NK-92 (cell line): Measurements from ENCODE around the gene TFCP2.
A peak's percentile ranks its signal among the peaks of the same experiment; 100 is the strongest.
"Not testable (repeated sequence)": the region's sequence is repeated elsewhere in the genome, so short reads cannot be mapped to it uniquely, and the experiment has no call there.

Experiments used
- DNase-seq: peaks from one replicate; lab custom pipeline; 2025; ENCODE audit not compliant: unreplicated experiment; lab: John Stamatoyannopoulos, UW

TFCP2 gene, protein sequence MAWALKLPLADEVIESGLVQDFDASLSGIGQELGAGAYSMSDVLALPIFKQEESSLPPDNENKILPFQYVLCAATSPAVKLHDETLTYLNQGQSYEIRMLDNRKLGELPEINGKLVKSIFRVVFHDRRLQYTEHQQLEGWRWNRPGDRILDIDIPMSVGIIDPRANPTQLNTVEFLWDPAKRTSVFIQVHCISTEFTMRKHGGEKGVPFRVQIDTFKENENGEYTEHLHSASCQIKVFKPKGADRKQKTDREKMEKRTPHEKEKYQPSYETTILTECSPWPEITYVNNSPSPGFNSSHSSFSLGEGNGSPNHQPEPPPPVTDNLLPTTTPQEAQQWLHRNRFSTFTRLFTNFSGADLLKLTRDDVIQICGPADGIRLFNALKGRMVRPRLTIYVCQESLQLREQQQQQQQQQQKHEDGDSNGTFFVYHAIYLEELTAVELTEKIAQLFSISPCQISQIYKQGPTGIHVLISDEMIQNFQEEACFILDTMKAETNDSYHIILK

DNA sequence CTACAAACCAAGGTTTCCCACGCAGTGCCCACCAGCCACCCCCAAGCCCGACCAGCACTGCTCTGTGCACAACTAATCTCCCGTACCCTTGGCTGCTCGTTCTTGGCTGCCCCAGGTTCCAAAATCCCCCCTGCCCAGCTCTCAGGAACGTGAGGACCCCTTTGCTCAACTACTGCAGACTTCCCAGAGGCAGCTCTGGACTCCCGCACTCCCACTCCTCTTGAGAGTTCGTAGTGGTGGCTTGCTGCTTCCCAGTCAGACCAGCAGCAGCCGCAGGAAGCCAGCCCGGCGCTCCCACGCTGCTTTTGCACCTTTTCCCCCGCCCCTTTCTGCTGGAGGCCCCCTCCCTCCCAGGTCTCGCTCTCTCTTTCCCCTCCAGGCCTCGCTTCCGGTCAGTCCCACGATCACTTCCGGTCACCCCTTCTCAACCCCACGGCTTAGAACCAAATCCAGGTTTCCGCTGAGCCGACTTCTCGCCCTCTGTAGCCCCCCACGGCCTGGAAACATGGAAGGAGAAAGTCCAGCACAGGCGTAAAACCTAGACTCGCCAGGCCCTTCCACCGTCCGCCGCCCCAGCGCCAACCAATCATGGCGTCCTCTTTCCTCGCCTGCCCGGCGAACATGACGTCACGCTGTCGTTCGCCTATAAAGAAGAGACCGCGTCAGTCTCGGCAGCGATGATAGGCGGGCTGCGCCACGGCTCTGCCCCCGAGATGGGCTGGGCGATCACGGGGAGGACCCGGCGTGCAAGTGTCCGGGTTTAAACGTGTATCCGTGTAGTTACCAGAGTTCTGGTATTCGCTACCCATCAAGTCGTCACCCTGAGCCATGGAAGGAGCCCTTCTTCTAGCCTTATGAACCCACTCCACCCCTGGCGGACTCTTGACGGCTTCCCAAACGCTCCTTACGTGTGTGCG, at the start of gene TFCP2:
TFCP2 (minus strand) TSS at position 621 of the 917 bp plus-strand sequence. CDS start 713 bp downstream, outside the sequence.
- DNase-seq: peak; percentile 54

DNA sequence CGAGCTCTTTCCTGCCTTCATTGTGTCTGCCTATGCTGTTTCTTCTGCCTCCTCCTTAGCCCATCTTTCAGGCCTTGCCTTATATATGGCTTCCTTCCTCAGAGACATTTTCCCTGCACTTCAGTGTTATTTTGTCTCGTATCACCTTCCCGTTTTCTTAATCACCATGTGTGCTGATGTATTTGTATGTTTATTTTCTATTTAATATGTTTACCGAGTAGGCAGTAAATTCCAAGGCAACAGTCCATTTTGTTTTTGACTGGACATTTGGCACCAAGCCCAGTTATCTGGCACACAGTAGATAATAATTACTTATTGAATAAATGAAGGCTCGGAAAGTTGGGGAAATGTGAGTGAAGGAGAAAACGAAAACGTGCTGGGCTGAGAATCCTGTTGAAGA, 49.5 kb upstream of the TFCP2 start:
- no peak for DNase-seq

DNA sequence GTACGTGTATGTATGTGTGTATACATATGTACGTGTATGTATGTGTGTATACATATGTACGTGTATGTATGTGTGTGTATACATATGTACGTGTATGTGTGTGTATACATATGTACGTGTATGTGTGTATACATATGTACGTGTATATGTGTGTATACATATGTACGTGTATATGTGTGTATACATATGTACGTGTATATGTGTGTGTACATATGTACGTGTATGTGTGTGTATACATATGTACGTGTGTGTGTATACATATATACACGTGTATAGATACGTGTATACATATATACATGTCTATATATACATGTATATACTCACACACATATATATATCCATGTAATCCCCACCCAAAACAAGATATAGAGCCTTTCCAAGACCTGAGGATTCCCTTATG, 46.9 kb upstream of the TFCP2 start:
- DNase-seq: not testable (repeated sequence)

DNA sequence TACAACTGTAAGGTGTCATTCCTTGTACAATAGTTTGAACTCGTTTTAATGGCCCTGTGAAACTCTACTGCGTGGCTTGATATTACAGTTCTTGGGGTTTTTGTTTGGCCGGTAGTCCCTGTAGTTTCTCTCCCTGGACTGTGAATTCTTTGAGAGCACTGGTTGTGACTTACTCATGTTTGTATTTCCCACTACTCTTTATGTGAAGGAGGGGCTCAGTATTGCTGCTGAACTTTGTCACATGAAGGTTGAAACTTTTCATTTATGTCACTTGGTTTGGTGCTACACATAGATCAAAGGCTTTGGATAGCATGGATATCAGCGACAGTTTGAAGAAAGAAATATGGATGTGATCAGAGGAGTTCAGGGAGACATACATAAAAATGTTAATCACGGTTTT, 46.4 kb upstream of the TFCP2 start:
- DNase-seq: no peak

DNA sequence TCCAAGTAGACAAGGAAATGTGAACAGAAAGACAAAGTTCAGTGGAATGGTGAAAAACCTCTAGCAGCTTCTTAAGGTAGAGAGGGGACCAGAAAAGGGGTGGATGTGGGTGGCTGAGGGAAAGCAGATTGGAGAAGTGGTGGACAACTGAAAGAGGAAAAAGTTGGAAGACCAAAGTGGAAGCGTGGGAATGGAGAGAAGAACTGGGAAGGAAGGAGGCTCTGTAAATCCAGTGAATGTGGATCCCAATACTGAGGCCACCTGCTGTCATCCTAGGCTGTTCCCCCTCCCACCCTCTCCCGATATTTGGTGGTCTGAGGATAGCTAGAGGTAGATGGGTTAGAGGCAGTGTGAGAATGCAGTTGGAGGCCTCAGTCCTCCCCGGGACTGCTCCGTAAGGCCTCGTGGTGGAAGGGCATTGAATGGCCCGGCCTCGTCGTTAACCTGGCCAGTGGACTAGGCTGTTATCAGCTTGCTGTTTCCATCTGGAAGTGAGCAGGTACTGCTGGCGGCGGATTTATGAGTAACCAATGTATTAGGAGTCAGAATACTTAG, 45.7 kb upstream of the TFCP2 start:
- DNase-seq: no peak

DNA sequence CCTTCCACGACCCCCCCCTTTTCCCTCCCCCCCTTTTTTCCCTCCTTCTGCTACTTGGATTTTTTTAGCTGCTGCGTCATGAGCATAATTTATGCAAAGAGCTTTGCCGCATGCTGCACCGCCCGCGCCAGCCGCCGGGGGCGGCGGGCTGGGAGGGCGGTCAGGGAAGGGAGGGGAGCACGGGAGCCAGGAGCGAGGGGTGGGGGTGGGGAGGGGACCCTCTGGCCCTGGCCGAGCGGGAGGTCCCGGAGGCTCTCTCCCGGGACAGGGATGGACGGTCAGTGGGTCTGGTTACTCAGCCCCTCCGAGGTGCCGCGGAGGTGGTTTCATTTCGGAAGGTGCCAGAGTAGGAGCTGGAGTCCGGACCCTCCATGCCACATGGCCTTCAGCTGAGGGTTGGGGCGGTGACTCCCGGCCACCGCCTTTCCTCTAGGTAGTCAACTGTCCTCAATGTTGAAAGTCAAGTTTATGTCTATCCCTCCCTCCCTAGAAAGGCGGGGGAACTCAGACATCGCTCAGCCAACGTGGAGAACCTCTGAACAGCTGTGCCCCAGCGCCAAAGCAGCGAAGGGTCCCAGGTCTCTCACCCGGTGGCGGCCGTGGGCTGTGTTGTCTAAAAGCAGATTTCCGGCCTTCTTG, 45.2 kb upstream of the TFCP2 start, which contains the start of gene POU6F1:
POU6F1 (minus strand) TSS at position 95 of the 639 bp plus-strand sequence. CDS start 11,226 bp downstream, outside the sequence.
- no peak for DNase-seq

DNA sequence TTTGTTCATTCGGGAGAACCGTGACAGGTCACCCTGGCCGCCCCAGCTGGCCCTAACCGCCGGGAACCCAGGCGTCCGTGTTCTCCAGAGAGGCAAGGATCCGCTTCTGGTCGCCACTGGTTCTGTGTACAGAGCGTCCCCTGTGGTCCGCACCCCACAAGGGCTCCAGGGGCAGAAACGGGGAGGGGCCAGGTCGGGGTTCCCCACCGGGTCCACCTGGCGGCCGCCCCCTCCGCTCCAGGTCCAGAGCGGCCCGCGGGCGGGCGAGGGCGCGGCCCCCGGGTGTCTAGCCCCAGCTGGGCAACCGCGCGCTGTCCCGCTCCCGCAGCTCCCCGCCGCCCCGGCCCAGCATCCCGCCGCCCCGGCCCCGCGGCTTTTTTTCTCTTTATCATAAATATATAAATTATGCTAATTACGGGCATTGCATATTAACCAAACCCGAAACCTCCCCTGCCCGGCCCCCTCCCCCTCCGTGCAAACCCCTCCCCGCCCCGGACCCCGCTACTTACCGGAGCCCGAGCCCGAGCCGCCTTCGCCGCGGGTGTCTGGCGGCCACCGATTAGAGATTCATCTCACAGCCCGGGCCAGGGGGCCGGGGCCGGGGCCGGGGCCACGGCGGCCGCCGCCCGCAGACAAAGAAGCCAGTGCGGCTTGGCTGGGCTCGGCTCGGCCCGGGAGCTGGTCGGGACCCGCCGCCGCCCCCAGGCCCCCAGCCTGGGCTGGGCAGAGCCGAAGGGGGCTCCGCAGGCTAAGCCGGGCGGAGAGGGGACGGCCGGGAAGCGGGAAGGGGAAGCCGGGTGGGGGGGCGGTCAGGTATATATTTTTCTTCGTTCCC, 44.4 kb upstream of the TFCP2 start:
- DNase-seq: no peak

DNA sequence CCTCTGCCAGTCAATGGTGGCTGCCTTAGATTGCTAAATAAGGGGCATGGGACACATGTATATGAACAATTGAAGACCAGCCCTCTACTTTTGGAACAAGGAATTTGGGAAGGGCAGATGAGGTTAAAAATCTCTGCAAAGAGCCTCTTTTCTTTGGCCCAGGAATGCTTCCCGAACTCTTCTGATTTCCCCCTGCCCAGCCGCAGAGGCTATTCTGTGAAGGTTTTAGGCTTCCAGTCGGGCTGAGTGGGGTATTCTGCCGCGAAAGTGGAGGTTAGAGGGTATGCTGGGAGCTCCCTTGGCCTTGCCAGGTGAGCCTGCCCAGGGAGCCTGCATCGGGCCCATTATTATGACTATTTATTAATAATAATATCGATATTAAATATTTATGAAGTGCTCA, 43.7 kb upstream of the TFCP2 start:
- DNase-seq: no peak

DNA sequence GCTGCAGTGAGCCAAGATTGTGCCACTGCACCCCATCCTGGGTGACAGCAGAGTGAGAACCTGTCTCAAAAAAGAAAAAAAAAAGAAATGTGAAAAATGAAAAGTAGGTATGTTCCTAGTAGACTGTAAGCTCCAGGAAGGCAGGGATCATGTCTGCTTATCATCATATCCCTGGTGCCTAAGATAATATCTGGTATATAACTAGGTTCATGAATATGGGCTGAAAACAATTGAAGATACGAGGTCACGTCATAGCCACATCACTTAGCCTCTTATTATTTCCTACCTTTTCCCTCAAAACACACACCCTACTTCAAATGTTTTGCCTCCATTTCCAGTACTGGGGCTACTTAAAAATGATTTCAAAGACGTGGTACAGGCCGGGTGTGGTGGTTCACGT, 42.0 kb upstream of the TFCP2 start:
- no peak for DNase-seq

DNA sequence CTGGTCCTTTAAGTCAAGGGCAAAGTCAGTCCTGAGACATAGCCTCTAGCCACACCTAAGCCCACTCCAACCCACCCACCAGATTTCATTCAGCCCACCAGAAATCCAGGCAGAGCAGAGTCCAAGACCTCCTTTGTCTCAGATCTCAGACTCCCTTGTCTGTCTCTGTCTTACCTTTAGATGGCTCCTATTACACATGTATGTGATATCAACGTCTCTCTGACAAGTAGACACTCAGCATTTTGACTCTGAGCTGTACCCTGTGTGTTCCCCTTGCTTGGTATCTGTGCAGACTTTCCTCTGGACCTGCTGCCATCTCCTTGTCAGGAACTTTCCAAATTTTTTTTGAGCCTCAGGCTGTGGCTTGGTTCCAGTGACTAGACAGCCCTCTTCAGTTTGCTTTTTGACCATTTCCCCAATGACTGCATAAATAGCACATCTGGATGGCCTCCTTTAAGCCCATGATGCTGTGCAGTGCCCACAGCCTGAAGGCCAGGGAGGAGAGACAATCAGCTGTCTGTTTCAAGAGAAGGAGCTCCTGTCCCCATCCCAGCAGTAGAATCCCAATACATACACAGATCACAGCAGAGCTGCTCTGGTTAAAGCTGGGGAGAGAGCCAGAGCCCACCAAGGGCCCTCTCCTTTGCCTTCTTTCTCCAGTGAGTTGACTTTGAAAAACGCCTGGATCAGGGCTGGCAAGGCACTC, 37.9 kb upstream of the TFCP2 start:
- DNase-seq: no peak

DNA sequence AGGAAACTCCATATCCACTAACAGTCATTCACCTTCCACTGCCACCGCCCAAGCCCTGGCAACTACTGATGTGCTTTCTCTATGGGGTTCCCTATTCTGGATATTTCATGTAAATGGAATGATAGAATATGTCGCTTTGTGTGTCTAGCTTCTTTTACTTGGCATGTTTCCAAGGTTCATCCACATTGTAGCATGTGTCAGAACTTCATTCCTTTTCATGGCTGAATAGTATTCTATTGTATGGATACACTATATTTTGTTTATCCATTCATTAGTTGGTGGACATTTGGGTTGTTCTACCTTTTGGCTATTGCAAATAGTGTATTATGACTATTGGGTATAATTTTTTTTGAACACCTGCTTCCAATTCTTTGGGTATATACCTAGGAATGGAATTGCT, 36.3 kb upstream of the TFCP2 start:
- DNase-seq: no peak

DNA sequence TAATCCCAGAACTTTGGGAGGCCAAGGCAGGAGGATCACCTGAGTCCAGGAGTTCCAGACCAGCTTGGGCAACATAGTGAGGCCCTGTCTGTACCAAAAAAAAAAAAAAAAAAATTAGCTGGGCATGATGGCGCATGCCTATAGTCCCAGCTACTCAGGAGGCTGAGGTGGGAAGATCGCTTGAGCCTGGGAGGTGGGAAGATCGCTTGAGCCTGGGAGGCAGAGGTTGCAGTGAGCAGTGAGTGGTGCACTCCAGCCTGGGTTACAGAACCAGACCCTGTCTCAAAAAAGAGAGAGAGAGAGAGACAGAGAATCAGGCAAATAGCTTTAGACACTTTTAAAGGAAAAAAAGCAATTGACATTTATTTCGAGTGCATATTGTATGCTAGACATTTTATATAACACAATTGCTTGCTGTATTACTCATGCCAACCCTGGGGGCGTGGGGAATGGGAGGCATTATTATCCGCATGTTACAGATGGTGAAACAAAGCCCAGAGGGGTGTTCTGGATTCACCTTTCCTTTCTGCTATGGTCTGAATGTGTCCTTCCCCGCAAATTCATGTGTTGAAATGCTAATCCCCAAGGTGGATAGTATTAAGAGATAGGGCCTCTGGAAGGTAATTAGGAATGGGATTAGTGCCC, 35.2 kb upstream of the TFCP2 start:
- no peak for DNase-seq

DNA sequence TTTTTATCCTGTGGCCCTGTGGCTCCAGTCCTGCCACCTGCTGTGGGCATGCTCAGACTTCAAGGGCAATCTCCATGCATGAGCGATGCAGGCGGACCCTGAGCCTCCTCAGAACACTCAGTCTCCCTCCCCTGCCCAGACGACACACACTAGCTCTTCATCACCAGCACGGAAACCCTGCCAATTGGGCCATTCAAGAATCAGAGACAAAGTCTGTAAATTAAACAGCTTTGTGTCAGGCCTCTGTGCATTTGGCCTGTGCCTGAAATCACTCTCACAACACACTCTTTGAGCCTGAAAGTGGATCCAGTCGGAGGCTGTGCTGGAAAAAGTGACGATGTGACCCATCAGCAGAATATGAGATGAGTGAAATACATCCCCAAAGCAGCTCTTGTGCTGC, 32.4 kb upstream of the TFCP2 start:
- no peak for DNase-seq

DNA sequence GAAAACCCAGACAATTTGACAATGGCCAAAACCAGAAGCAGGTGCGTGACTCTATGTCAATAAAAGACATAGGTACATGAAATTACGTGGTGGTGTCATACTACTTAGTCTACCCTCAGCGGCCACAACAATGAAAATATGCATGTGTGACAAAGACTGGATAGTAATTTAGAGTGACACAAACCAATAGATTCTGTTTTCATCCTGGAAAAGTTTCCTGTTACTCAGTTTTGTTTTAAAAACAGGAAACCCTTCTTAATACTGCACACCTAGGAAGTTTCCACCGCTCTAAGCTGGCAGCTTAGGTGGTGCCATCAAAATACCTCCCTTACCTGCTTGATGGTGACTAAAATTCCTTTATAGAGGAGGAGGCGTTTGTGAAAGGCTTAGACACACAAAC, 29.8 kb upstream of the TFCP2 start:
- DNase-seq: no peak

DNA sequence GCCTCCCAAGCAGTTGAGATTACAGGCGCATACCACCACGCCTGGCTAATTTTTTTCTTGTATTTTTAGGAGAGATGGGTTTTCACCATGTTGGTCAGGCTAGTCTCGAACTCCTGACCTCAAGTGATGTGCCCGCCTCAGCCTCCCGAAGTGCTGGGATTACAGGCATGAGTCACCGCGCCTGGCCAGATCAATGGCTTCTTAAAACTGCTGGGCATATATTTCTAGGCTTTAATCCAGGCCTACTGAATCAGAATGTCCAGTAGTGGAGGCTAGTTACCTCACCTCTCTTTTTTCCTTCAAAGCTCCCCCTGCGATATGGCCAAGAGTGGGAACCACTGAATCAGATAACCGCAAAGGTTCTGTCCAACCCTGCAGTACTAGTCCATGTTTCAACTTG, 27.9 kb upstream of the TFCP2 start:
- DNase-seq: no peak

DNA sequence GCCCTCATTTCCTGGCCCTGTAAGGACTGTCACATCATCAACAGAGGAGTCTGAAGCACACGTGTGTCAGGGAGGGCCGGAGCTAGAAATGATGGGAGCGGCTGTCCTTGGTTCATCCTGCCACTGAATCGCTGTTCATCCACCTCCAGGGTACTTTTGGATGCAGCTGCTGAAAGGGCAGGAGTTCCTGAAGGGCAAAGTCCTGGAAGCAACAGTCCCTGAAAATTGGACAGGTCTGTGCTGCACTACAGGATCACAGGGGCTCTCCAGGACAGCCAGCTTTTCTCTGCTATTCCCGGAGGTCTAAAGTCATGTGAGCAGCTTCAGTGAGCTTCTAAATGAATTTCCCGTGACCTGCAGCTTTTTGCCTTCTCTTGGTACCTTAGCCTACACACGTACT, 27.2 kb upstream of the TFCP2 start:
- DNase-seq: no peak

DNA sequence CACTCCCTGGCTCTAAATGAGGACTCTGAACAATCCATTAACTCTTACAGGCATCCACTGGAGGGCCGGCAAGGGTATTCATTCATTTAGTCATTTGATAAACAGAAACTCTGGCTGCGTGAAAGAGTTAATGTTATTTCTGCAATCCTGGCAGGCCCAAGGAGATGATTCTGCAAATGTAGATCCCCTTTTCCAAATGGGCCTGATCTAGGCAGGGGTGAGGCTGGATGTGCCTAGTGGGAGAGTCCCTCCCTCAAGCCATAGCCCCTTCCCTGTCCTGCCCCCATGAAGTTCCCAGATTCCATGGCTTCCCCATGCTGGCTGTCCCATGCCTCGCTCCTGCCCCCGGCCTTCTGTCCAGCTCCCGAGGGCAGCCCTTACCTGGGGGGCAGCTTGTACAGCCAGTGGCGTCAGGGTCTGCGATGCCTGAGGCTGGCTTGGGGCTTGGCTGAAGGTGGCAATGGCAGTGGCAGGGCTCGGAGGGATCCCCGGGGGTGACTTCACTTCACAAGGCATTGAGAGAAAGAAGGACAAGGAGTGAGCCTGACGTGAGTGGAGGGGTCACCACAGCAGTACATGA, 26.5 kb upstream of the TFCP2 start:
- DNase-seq: no peak

DNA sequence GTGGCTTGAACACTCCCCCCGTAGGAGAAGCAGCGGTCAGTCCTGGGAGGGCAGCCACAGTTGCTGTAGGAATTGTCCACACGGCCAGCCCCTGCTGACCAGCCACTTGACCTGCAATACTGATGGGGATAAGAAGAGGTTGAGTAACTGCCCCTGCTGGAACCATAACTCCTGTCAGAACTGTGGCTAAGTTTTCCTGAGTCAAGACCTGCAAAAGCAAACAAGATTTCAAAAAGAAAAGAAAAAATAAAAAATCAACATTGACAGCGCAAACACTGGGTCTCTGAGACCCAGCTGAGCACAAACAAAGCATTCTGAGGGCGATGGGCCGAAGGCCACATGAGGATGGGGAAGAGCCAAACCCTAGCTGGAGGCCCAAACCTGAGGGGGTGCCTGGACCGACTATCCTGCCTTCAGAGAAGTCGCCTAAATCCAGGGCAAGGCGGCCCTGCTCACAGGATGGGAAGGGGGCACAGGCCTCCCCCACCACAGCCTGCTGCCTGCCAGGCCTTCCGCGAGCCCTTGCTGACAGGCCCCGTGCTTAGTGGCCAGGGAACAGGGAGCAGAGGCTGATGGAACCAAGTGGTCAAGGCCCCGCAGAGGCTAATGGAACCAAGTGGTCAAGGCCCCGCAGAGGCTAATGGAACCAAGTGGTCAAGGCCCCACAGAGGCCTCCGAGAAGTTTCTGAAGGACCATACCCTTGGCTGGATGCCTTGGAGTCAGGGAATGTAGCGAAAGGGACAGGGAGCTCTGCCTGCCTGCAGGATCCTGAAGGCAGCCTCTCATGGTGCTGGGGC, 25.8 kb upstream of the TFCP2 start:
- no peak for DNase-seq
